GM19467 (cell line): ENCODE data around the gene HACD3.
"Not testable (repeated sequence)": the region's sequence is repeated elsewhere in the genome, so short reads cannot be mapped to it uniquely, and the experiment has no call there.

Experiments
- ATAC-seq: cut with Tn5 transposase; IDR thresholded peaks from one replicate; pipeline ENCODE4 v1.9.1; 2021; ENCODE audit warnings: mild to moderate bottlenecking, moderate library complexity; ENCODE audit not compliant: unreplicated experiment

HACD3 gene

GRCh38 chr15:65595960-65596359 is 65.7 kb downstream of the HACD3 start:
- ATAC-seq: no peak

- no peak for ATAC-seq
Measured at GRCh38 chr15:65598468-65598867, 68.2 kb downstream of the HACD3 start.

GRCh38 chr15:65599677-65600076 is 69.4 kb downstream of the HACD3 start:
- no peak for ATAC-seq

- ATAC-seq: no peak
Measured at GRCh38 chr15:65603134-65603533, 72.9 kb downstream of the HACD3 start.

- no peak for ATAC-seq
Measured at GRCh38 chr15:65603559-65603958, 73.3 kb downstream of the HACD3 start.

- ATAC-seq: peak; percentile 93
Measured at GRCh38 chr15:65610871-65611718, 80.8 kb downstream of the HACD3 start, which contains the start of gene INTS14. Gene INTS14, minus strand, starts transcription at chr15:65611131. Its CDS starts 3,751 bp downstream, at chr15:65607380.

GRCh38 chr15:65611888-65612615 is 81.8 kb downstream of the HACD3 start:
- no peak for ATAC-seq

- no peak for ATAC-seq
Measured at GRCh38 chr15:65612616-65612946, 82.3 kb downstream of the HACD3 start.

GRCh38 chr15:65612949-65613744 is 82.9 kb downstream of the HACD3 start:
- ATAC-seq: no peak

- not testable (repeated sequence) for ATAC-seq
Measured at GRCh38 chr15:65615887-65616286, 85.6 kb downstream of the HACD3 start.

GRCh38 chr15:65618560-65619109 is 88.4 kb downstream of the HACD3 start:
- ATAC-seq: no peak

GRCh38 chr15:65619626-65620290 is 89.5 kb downstream of the HACD3 start:
- ATAC-seq: no peak

GRCh38 chr15:65620833-65621232 is 90.6 kb downstream of the HACD3 start:
- ATAC-seq: no peak

GRCh38 chr15:65621638-65622037 is 91.4 kb downstream of the HACD3 start, which contains the start of gene SLC24A1:
Gene SLC24A1, plus strand, starts transcription at chr15:65621938. Its CDS starts 2,143 bp downstream, at chr15:65624081.
- ATAC-seq: no peak

GRCh38 chr15:65623103-65623502 is 92.8 kb downstream of the HACD3 start:
- ATAC-seq: no peak

GRCh38 chr15:65626856-65627255 is 96.6 kb downstream of the HACD3 start:
- no peak for ATAC-seq
